Activated CD8-positive, alpha-beta memory T cell treated with anti-CD3 and anti-CD28 coated beads for 48 hours (primary cell): Measurements from ENCODE around the gene LGALS4.
"Not testable (repeated sequence)": the region's sequence is repeated elsewhere in the genome, so short reads cannot be mapped to it uniquely, and the experiment has no call there.

ENCODE experiments used
- DNase-seq, 3 experiments: peaks; one replicate each; pipeline ENCODE4 v3.0.0-alpha.2; 2020; ENCODE audit warnings: low read depth in 2 of 3, low spot score in 2 of 3

LGALS4 gene

GRCh38 chr19:38796154-38796553 lies 16.6 kb downstream of the LGALS4 start:
- no peak for DNase-seq

GRCh38 chr19:38795549-38795948 lies 17.2 kb downstream of the LGALS4 start:
- DNase-seq = no peak

GRCh38 chr19:38793671-38794070 lies 19.1 kb downstream of the LGALS4 start:
- DNase-seq = no peak

GRCh38 chr19:38793177-38793576 lies 19.6 kb downstream of the LGALS4 start:
- no peak for DNase-seq

GRCh38 chr19:38792250-38793111 lies 20.3 kb downstream of the LGALS4 start:
- peak in 2 of 3 experiments; percentile 17 to 29 for DNase-seq

- DNase-seq = not testable (repeated sequence)
Observed at GRCh38 chr19:38791451-38792064, 21.2 kb downstream of the LGALS4 start.

- not testable (repeated sequence) for DNase-seq
Observed at GRCh38 chr19:38790507-38791403, 22.0 kb downstream of the LGALS4 start.

- no peak for DNase-seq
Observed at GRCh38 chr19:38788478-38789243, 24.1 kb downstream of the LGALS4 start, which contains the start of gene LGALS7B. Gene LGALS7B (plus strand): TSS chr19:38789200. CDS start chr19:38789227, 27 bp downstream.

GRCh38 chr19:38786572-38787265 lies 26.0 kb downstream of the LGALS4 start:
- no peak for DNase-seq

GRCh38 chr19:38786061-38786460 lies 26.7 kb downstream of the LGALS4 start:
- not testable (repeated sequence) for DNase-seq

- DNase-seq = no peak
Observed at GRCh38 chr19:38785187-38785699, 27.5 kb downstream of the LGALS4 start.

GRCh38 chr19:38784224-38784623 lies 28.5 kb downstream of the LGALS4 start:
- DNase-seq = no peak

- not testable (repeated sequence) for DNase-seq
Observed at GRCh38 chr19:38782212-38782611, 30.5 kb downstream of the LGALS4 start.

- no peak for DNase-seq
Observed at GRCh38 chr19:38781058-38781457, 31.7 kb downstream of the LGALS4 start.

GRCh38 chr19:38780443-38780842 lies 32.3 kb downstream of the LGALS4 start:
- DNase-seq = no peak

- no peak for DNase-seq
Observed at GRCh38 chr19:38778733-38779132, 34.0 kb downstream of the LGALS4 start.

GRCh38 chr19:38774181-38774950 lies 38.4 kb downstream of the LGALS4 start:
- DNase-seq = no peak

- DNase-seq = no peak
Observed at GRCh38 chr19:38773469-38774177, 39.1 kb downstream of the LGALS4 start, which contains the start of gene LGALS7. Gene LGALS7 (minus strand): TSS chr19:38773517. CDS start chr19:38773492, 25 bp downstream.
